Measurements from ENCODE around the gene TMEM156.

DNA sequence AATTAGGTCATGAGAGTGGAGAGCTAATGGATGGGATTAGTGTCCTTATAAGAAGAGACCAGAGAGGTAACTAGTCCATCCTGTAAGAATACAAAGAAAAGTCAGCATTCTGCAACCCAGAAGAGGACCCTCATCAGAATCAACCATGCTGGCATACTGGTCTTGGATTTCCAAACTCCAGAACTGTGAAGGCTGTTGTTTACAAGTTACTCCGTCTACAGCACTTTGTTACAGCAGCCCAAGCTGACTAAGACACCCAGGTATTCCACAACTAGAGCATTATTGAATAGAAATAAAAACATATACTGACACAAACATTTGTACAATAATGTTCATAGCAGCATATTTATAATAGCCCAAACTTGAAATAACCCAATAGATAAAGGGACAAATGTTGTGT is 9.2 kb downstream of the TMEM156 start:
- TF ChIP-seq, protein P1, sequence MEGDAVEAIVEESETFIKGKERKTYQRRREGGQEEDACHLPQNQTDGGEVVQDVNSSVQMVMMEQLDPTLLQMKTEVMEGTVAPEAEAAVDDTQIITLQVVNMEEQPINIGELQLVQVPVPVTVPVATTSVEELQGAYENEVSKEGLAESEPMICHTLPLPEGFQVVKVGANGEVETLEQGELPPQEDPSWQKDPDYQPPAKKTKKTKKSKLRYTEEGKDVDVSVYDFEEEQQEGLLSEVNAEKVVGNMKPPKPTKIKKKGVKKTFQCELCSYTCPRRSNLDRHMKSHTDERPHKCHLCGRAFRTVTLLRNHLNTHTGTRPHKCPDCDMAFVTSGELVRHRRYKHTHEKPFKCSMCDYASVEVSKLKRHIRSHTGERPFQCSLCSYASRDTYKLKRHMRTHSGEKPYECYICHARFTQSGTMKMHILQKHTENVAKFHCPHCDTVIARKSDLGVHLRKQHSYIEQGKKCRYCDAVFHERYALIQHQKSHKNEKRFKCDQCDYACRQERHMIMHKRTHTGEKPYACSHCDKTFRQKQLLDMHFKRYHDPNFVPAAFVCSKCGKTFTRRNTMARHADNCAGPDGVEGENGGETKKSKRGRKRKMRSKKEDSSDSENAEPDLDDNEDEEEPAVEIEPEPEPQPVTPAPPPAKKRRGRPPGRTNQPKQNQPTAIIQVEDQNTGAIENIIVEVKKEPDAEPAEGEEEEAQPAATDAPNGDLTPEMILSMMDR (IDR thresholded peaks at IDR 0.05), result no peak
- TF ChIP-seq ZFX (IDR thresholded peaks at IDR 0.05; ENCODE audit: borderline replicate concordance), result no peak
